ENCODE results near the gene FAM170B. TPM values are rescaled to one million over a fixed set of nuclear protein-coding genes. Genes with fewer than 3 reads are reported as not detected.

The FAM170B gene
- total RNA-seq, 2 experiments from 2014 or later: not detected

DNA sequence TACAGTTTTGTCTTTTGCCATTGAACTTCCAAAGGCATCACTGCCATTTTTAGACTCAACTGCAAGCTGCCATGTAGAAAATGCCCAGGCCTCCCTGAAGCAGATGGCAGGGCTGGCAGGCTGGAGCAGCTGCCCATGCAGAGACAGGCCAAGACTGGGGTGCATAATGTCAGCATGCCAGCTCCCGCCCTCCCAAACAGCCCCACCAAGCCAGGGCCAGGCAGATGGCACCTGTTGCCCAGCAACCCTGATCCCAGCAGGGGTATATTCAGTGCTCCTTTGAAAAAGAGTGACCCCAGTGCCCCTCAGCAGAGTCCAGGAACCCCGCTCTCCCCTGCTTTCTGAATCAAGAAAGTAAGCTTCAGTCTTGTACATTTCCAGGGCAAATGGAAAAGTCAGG is 51.1 kb downstream of the FAM170B start:
- intact Hi-C loops (cut with micrococcal nuclease): no loop called here
- TF ChIP-seq, protein P1, sequence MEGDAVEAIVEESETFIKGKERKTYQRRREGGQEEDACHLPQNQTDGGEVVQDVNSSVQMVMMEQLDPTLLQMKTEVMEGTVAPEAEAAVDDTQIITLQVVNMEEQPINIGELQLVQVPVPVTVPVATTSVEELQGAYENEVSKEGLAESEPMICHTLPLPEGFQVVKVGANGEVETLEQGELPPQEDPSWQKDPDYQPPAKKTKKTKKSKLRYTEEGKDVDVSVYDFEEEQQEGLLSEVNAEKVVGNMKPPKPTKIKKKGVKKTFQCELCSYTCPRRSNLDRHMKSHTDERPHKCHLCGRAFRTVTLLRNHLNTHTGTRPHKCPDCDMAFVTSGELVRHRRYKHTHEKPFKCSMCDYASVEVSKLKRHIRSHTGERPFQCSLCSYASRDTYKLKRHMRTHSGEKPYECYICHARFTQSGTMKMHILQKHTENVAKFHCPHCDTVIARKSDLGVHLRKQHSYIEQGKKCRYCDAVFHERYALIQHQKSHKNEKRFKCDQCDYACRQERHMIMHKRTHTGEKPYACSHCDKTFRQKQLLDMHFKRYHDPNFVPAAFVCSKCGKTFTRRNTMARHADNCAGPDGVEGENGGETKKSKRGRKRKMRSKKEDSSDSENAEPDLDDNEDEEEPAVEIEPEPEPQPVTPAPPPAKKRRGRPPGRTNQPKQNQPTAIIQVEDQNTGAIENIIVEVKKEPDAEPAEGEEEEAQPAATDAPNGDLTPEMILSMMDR (IDR thresholded peaks at IDR 0.05): no peak
- Mint-ChIP-seq H3K36me3 (ENCODE audit: low read depth) (no peaks in the 10 kb centered on the region), H3K4me3 (no peak overlapping the region), H3K4me1 (ENCODE audit: low read depth) (peaks cover 11% of the 10 kb centered on the region), H3K27me3 (peaks cover 4% of the 10 kb centered on the region), H3K9me3 (peaks cover 12% of the 10 kb centered on the region), H3K27ac (no peak overlapping the region)
- POLR2A ChIA-PET: no interaction called here
- CTCF ChIA-PET: no interaction called here
- no peak for DNase-seq
- ATAC-seq: no peak

DNA sequence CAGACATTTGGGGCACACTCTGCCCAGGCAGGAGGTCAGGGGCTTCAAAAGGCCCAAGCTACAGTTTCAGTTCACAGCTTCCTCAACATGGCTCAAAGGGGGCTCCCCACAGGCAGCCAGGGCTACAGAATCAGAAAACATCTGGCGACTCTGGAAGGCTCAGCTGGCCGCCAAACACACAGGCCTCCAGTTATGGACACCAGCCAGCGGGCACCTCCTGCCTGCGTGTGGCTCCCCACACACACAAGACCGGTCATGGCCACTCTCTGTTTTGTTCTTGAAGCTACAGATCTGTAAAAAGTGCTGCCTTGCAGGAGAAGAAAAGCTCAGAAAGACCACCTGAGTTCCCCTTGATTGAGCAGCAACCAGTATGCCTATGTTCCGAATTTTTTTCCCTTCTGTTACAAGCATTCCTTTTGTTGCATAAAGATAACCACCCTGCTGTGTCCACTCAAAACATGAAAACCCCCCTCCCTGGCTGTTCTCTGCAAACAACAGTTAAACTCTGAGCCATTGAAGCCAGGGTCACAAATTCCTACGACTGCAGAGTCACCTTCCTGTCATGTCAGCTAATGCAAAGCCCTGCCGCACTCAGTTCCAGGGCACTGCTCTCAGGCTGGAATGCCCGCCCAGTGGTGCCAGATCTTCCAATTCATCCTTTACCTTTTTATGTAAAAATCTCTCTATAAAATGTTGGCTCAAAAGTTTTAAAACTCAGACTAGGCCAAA is 52.1 kb downstream of the FAM170B start:
- peaks cover 7% of the 10 kb centered on the region for H3K27me3 Mint-ChIP-seq
- DNase-seq (no peak), ATAC-seq (no peak)
- intact Hi-C loops (cut with micrococcal nuclease): no loop called here
- no peak overlapping the region for H3K4me3 Mint-ChIP-seq
- CTCF ChIA-PET: interaction anchor here (1.0 to 2.2 kb wide), 2 partner anchors 13 to 425 kb away, joined by 3 to 5 read pairs; no protein-coding TSS in a partner anchor
- no peak overlapping the region for H3K27ac Mint-ChIP-seq
- TF ChIP-seq, protein P1 (IDR thresholded peaks at IDR 0.05): no peak
- POLR2A ChIA-PET: no interaction called here
- peaks cover 4% of the 10 kb centered on the region for H3K9me3 Mint-ChIP-seq
- H3K36me3 Mint-ChIP-seq (ENCODE audit: low read depth): no peaks in the 10 kb centered on the region
- peaks cover 19% of the 10 kb centered on the region for H3K4me1 Mint-ChIP-seq (ENCODE audit: low read depth)

Other genes with a start within 250 kb of the FAM170B start
- gene LRRC18, start 194.2 kb downstream of the FAM170B start, total RNA-seq: not detected
- gene VSTM4, start 18.5 kb downstream of the FAM170B start, total RNA-seq: under 1 TPM; 0.04 to 0.09 TPM
- 10 to 100 TPM; 16.6 to 19.0 TPM for gene TMEM273, start 54.4 kb upstream of the FAM170B start, total RNA-seq
- not detected for gene C10orf71, start 165.1 kb upstream of the FAM170B start, total RNA-seq